SW 1271 (cell line): ENCODE results near the gene TGFB1I1.
"Not testable (repeated sequence)": the region's sequence is repeated elsewhere in the genome, so short reads cannot be mapped to it uniquely, and the experiment has no call there.

Source experiments
- DNase-seq, 2 experiments: peaks; one replicate each; lab custom pipeline; 2025; lab: John Stamatoyannopoulos, UW

TGFB1I1 gene

DNA sequence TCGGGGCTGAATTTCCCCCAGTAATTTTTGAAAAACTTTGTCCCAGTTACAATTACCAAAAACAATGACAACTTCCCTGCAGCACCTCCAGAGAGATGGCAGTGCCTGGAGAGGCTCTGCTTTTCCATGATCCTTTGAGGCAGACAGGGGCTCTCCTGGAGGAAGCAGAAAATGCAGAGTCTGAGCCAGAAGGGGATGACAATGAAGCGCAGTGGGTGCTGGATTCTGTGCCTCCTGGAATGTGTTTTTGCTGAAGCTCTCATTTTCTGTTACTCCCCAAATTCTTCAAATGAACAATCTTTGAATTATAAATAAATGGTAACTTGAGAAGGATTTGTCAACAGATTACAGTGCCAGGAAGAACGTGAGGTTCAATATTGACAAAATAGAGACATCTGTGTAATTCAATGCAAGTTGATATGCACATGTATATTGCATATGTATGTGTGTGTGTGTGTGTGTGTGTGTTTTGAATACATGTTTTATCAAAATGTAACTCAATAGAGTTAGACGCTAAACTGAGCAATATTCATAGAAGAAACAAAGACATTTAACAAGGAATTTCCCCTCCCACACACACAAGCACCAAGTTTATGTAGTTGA, 45.9 kb downstream of the TGFB1I1 start:
- DNase-seq = no peak

DNA sequence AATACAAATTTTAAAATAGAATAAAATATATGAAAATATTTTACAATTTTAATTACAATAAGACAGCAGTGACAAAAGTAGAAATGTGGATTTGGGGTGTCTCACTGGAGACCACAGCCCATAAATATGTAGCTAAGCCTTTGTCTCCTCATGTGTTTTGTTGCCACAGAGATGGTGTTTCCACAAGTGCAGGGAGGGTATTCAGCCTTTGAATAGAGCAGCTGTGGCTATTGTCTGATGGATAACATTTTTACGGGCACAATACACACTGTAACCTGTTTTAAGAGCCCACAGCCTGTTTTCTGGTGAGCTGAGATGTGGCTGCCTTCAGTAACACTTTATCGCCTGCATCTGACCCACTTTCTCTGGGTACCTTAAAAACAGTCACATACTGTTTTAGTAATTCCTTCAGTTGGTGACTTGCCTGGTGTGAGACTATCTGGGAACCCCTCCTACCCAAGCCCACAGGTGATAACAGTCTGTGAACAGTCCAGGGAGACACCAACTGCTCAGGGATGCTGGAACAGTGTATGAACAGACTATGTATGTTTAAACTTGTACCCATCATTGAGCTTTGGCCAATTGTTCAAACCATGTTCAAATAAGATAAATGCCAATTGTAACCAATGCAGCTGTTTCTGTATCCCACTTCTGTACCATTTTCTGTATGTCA, 47.9 kb downstream of the TGFB1I1 start:
- no peak for DNase-seq

DNA sequence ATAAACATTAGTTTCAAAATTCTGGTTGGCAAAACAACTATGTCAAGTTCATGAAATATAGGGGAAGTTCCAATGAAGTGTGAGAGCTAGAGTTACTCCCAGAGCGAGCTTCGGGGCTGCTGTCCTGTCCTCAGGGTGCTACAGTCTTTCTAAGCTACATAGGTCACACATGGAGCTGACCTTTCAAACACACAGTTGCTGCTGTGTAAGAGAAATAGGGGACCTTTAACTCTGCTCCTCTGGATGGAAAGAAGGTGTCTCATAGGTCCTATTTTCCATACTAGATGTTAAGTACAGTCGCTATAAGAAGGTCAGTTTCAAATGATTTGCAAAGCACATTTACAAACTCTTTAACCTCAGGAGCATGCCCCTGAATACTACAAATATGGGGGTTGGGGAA, 49.4 kb downstream of the TGFB1I1 start:
- DNase-seq = no peak

DNA sequence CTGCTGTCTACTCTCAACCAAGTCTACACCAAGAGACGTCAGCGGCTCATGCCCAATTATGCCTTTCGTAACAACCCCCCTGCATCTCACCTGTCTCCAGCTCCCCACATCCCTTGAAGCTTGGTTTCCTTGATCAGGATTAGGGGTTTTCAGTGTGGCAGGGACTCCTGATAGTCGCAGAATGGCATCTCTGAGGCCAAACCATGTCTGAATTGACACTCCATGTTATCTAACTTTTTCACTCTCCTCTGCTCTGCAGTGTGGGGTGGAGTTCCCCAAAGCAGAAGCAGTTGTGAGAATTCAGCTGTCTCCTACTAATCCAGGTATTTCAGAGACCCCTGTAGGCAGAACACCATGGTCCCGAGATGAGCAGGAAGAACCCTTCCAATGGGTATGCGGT, 50.1 kb downstream of the TGFB1I1 start:
- DNase-seq = no peak

DNA sequence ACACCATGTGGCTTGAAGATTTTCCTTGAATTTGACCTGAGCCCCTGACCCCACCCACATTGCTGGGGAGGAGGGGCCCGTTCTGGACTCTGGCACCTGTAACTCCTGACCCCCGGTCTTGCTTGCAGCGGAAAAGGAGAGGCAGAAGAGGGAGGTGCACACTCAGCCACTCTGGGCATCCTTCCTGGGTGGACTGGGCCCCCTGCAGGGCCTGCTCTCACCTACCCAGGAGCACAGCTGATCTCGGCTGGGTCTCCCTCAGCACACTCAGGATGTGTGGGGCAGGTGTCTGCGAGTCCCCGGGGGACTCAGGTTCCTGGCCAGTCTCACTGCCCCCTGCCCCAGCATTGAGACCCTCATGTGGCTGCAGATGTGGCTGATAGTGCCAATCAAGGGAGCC, 51.8 kb downstream of the TGFB1I1 start:
- DNase-seq = not testable (repeated sequence)

DNA sequence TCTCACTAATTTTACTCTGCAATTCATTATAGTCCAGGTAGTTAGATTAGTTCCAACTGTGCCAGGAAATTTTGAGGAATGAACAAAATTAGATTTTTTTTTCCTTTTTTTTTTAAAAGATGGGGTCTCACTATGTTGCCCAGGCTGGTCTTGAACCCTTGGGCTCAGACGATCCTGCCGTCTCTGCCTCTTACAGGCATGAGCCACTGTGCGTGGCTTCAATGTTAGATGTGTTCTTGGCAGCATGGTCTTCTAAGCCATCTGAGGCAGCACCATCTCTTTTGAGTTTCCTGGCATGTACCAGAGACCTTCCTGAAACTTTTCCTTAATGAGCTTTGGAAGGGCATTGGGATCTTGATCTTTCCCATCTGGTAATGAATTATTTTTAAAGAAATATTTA, 53.2 kb downstream of the TGFB1I1 start:
- no peak for DNase-seq
